HEK293T (cell line): ENCODE results near the gene CCDC183.

Source experiments
- BHLHE40 ChIP-seq: fragments of 450-650 bp; IDR thresholded peaks from 2 replicates; pipeline ENCODE4 v1.6.1; 2016; ENCODE audit warnings: mild to moderate bottlenecking, moderate library complexity, borderline replicate concordance
- FOXA1 ChIP-seq: fragments of 450-650 bp; IDR thresholded peaks from 2 replicates; pipeline ENCODE4 v1.6.1; 2016; ENCODE audit warnings: mild to moderate bottlenecking
- NFRKB ChIP-seq: fragments of 450-650 bp; IDR thresholded peaks from 2 replicates; pipeline ENCODE4 v1.6.1; 2016; ENCODE audit warnings: mild to moderate bottlenecking, moderate library complexity
- TARDBP ChIP-seq: fragments of 450-650 bp; IDR thresholded peaks from 2 replicates; pipeline ENCODE4 v1.6.1; 2016
- ZNF384 ChIP-seq: fragments of 450-650 bp; IDR thresholded peaks from 2 replicates; pipeline ENCODE4 v1.6.1; 2016

- TF ChIP-seq BHLHE40 (no peak), FOXA1 (no peak), NFRKB (no peak), ZNF384 (no peak), TARDBP (no peak)
These were observed 40.1 kb upstream of the CCDC183 start for GRCh38 chr9:136756134-136756438.
